ENCODE results near the gene TMEM63A.

Gene TMEM63A

GRCh38 chr1:225848030-225848955, 33.9 kb downstream of the TMEM63A start:
- H3K36me3 ChIP-seq (replicated peaks; ENCODE audit: insufficient read depth, low read length): peaks cover 14% of the 10 kb centered on the region
- H3K4me1 ChIP-seq (ENCODE audit: low read length): peaks cover 64% of the 10 kb centered on the region
- TF ChIP-seq EZH2phosphoT487 (IDR thresholded peaks at IDR 0.05; ENCODE audit: low read length) (no peak), EZH2 (optimal IDR thresholded peaks at IDR 0.05; ENCODE audit: low read depth, low read length) (no peak)
- TF ChIP-seq, protein P1, sequence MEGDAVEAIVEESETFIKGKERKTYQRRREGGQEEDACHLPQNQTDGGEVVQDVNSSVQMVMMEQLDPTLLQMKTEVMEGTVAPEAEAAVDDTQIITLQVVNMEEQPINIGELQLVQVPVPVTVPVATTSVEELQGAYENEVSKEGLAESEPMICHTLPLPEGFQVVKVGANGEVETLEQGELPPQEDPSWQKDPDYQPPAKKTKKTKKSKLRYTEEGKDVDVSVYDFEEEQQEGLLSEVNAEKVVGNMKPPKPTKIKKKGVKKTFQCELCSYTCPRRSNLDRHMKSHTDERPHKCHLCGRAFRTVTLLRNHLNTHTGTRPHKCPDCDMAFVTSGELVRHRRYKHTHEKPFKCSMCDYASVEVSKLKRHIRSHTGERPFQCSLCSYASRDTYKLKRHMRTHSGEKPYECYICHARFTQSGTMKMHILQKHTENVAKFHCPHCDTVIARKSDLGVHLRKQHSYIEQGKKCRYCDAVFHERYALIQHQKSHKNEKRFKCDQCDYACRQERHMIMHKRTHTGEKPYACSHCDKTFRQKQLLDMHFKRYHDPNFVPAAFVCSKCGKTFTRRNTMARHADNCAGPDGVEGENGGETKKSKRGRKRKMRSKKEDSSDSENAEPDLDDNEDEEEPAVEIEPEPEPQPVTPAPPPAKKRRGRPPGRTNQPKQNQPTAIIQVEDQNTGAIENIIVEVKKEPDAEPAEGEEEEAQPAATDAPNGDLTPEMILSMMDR (IDR thresholded peaks at IDR 0.05; ENCODE audit: low read length): no peak
- H3F3A ChIP-seq (ENCODE audit: insufficient read depth, low read length): peaks cover 49% of the 10 kb centered on the region
- H3K4me2 ChIP-seq (ENCODE audit: low read depth, low read length): peak overlapping the region; percentile 43
- H2AFZ ChIP-seq (ENCODE audit: low read length): no peak overlapping the region
- H3K9me3 ChIP-seq (replicated peaks; ENCODE audit: insufficient read depth, low read length): no peaks in the 10 kb centered on the region
- H3K27ac ChIP-seq (ENCODE audit: low read length): peak overlapping the region; percentile 75
- H3K9me2 ChIP-seq (replicated peaks; ENCODE audit: insufficient read depth, low read length): no peaks in the 10 kb centered on the region
- peaks cover 15% of the 10 kb centered on the region for H3K79me2 ChIP-seq (ENCODE audit: low read length)
- H4K20me1 ChIP-seq (ENCODE audit: insufficient read depth, low read length): no peaks in the 10 kb centered on the region
- H3K4me3 ChIP-seq (ENCODE audit: low read length): no peak overlapping the region
- H3K27me3 ChIP-seq (replicated peaks; ENCODE audit: insufficient read depth, low read length): no peaks in the 10 kb centered on the region
- H3K9ac ChIP-seq (ENCODE audit: low read length): peak overlapping the region; percentile 17; the same call in 1 of the 2 replicates
- peak; percentile 61 for DNase-seq

DNA sequence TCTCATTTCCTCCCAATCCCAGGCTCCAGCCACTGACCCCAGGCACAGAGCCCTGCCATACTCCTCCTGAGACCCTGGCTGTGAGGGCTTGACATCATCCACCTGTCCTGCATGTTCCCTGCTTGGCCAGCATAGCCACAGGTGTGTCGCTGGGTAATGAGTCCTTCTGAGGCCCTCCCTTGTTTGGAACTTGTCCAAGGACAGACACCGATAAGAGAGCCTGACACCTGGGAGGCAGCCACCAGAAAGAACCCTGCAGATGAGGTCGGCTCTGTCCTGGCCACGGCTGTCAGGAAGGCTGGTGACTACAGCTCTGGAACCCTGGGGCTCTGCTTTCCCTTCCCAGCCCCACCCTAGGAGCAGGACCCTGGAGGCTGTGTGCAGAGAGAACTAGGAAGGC, 34.6 kb downstream of the TMEM63A start:
- no peak overlapping the region for H2AFZ ChIP-seq (ENCODE audit: low read length)
- H3F3A ChIP-seq (ENCODE audit: insufficient read depth, low read length): peaks cover 43% of the 10 kb centered on the region
- H3K9me2 ChIP-seq (replicated peaks; ENCODE audit: insufficient read depth, low read length): no peaks in the 10 kb centered on the region
- peaks cover 10% of the 10 kb centered on the region for H3K79me2 ChIP-seq (ENCODE audit: low read length)
- peak overlapping the region; percentile 43 for H3K4me2 ChIP-seq (ENCODE audit: low read depth, low read length)
- no peak for DNase-seq
- no peak for TF ChIP-seq EZH2phosphoT487 (IDR thresholded peaks at IDR 0.05; ENCODE audit: low read length)
- TF ChIP-seq EZH2 (optimal IDR thresholded peaks at IDR 0.05; ENCODE audit: low read depth, low read length): no peak
- TF ChIP-seq, protein P1 (IDR thresholded peaks at IDR 0.05; ENCODE audit: low read length): no peak
- H3K36me3 ChIP-seq (replicated peaks; ENCODE audit: insufficient read depth, low read length): peaks cover 13% of the 10 kb centered on the region
- no peak overlapping the region for H3K4me3 ChIP-seq (ENCODE audit: low read length)
- H3K27ac ChIP-seq (ENCODE audit: low read length): peak overlapping the region; percentile 75
- peaks cover 58% of the 10 kb centered on the region for H3K4me1 ChIP-seq (ENCODE audit: low read length)
- no peaks in the 10 kb centered on the region for H4K20me1 ChIP-seq (ENCODE audit: insufficient read depth, low read length)
- H3K9ac ChIP-seq (ENCODE audit: low read length): peak overlapping the region; percentile 4; the same call in 1 of the 2 replicates
- no peaks in the 10 kb centered on the region for H3K9me3 ChIP-seq (replicated peaks; ENCODE audit: insufficient read depth, low read length)
- H3K27me3 ChIP-seq (replicated peaks; ENCODE audit: insufficient read depth, low read length): no peaks in the 10 kb centered on the region

- Histone ChIP-seq H3F3A (ENCODE audit: insufficient read depth, low read length) (peaks cover 41% of the 10 kb centered on the region), H3K4me1 (ENCODE audit: low read length) (peaks cover 48% of the 10 kb centered on the region), H2AFZ (ENCODE audit: low read length) (no peak overlapping the region), H3K9ac (ENCODE audit: low read length) (no peak overlapping the region), H3K4me2 (ENCODE audit: low read depth, low read length) (no peak overlapping the region), H4K20me1 (ENCODE audit: insufficient read depth, low read length) (no peaks in the 10 kb centered on the region), H3K27ac (ENCODE audit: low read length) (peak overlapping the region; percentile 75; the same call in 1 of the 2 replicates), H3K4me3 (ENCODE audit: low read length) (no peak overlapping the region), H3K36me3 (replicated peaks; ENCODE audit: insufficient read depth, low read length) (peaks cover 13% of the 10 kb centered on the region), H3K9me2 (replicated peaks; ENCODE audit: insufficient read depth, low read length) (no peaks in the 10 kb centered on the region), H3K9me3 (replicated peaks; ENCODE audit: insufficient read depth, low read length) (no peaks in the 10 kb centered on the region), H3K27me3 (replicated peaks; ENCODE audit: insufficient read depth, low read length) (no peaks in the 10 kb centered on the region), H3K79me2 (ENCODE audit: low read length) (peaks cover 10% of the 10 kb centered on the region)
- no peak for TF ChIP-seq EZH2phosphoT487 (IDR thresholded peaks at IDR 0.05; ENCODE audit: low read length)
- TF ChIP-seq, protein P1 (IDR thresholded peaks at IDR 0.05; ENCODE audit: low read length): no peak
- no peak for TF ChIP-seq EZH2 (optimal IDR thresholded peaks at IDR 0.05; ENCODE audit: low read depth, low read length)
- no peak for DNase-seq
Observed at GRCh38 chr1:225846331-225847310, 35.6 kb downstream of the TMEM63A start.

Measured in MM.1S (cell line).